GM23248 (cell line): ENCODE results near the gene PANX1.

ENCODE experiments used
- EZH2 ChIP-seq: fragments of 200-600 bp; sonication (generic); IDR thresholded peaks from 2 replicates; pipeline ENCODE4 v1.6.1; 2018; ENCODE audit warnings: antibody characterized with exemption, mild to moderate bottlenecking; ENCODE audit not compliant: insufficient read depth, poor library complexity, severe bottlenecking
- EZH2phosphoT487 ChIP-seq: fragments of 200-600 bp; sonication (generic); IDR thresholded peaks from 2 replicates; pipeline ENCODE4 v1.6.1; 2018; ENCODE audit warnings: antibody characterized with exemption, moderate library complexity, mild to moderate bottlenecking, low read depth; ENCODE audit not compliant: insufficient read depth

GRCh38 chr11:94111241-94111640 lies 17.4 kb upstream of the PANX1 start:
- no peak for TF ChIP-seq EZH2phosphoT487
- TF ChIP-seq EZH2: no peak
